DOHH2 (cell line): ENCODE measurements around the gene CALML6.

ENCODE experiments used
- H3F3A ChIP-seq: fragments of 200-600 bp; sonication (generic), shearing (Covaris generic); 2 replicates; pipeline ENCODE4 v1.6.0; 2016; ENCODE audit warnings: antibody characterized with exemption, mild to moderate bottlenecking; ENCODE audit not compliant: control insufficient read depth, insufficient read depth
- H3K27ac ChIP-seq: fragments of 200-600 bp; sonication (generic); 2 replicates; pipeline ENCODE4 v1.5.1; 2014; ENCODE audit warnings: low read depth, mild to moderate bottlenecking, low read length, moderate library complexity
- H3K27me3 ChIP-seq: fragments of 200-600 bp; sonication (generic); 2 replicates; pipeline ENCODE4 v1.6.1; 2014; ENCODE audit warnings: mild to moderate bottlenecking, low read length, mixed read lengths; ENCODE audit not compliant: control insufficient read depth
- H3K36me3 ChIP-seq: fragments of 200-600 bp; sonication (generic); 2 replicates; pipeline ENCODE4 v1.6.1; 2014; ENCODE audit warnings: mild to moderate bottlenecking, low read length, moderate library complexity, mixed read lengths; ENCODE audit not compliant: control insufficient read depth
- H3K4me1 ChIP-seq: fragments of 200-600 bp; sonication (generic); 2 replicates; pipeline ENCODE4 v1.6.1; 2014; ENCODE audit warnings: mild to moderate bottlenecking, low read length, mixed read lengths; ENCODE audit not compliant: control insufficient read depth
- H3K4me2 ChIP-seq: fragments of 200-600 bp; sonication (generic); 2 replicates; pipeline ENCODE4 v1.6.0; 2014; ENCODE audit warnings: mild to moderate bottlenecking, low read length, moderate library complexity
- H3K4me3 ChIP-seq: fragments of 200-600 bp; sonication (generic); 2 replicates; pipeline ENCODE4 v1.5.1; 2014; ENCODE audit warnings: mild to moderate bottlenecking, low read length, mixed read lengths
- H3K79me2 ChIP-seq: fragments of 200-600 bp; sonication (generic); 2 replicates; pipeline ENCODE4 v1.6.1; 2014; ENCODE audit warnings: mild to moderate bottlenecking, low read length, mixed read lengths; ENCODE audit not compliant: control insufficient read depth
- H3K9me2 ChIP-seq: fragments of 200-600 bp; sonication (generic); replicated peaks from 2 replicates; pipeline ENCODE4 v1.6.1; 2014; ENCODE audit warnings: mild to moderate bottlenecking, low read length, mixed read lengths; ENCODE audit not compliant: control insufficient read depth
- H3K9me3 ChIP-seq: fragments of 200-600 bp; sonication (generic); 2 replicates; pipeline ENCODE4 v1.6.1; 2014; ENCODE audit warnings: antibody characterized with exemption, low read length, mixed read lengths; ENCODE audit not compliant: control insufficient read depth, insufficient read depth
- H4K20me1 ChIP-seq: fragments of 200-600 bp; sonication (generic); 2 replicates; pipeline ENCODE4 v1.6.0; 2014; ENCODE audit warnings: low read depth, mild to moderate bottlenecking, antibody characterized with exemption, low read length, moderate library complexity; ENCODE audit not compliant: control insufficient read depth, insufficient read depth
- EZH2phosphoT487 ChIP-seq: fragments of 200-600 bp; sonication (generic); IDR thresholded peaks from 2 replicates; pipeline ENCODE4 v1.6.1; 2017; ENCODE audit warnings: borderline replicate concordance, mild to moderate bottlenecking, antibody characterized with exemption, low read length, moderate library complexity, mixed read lengths
- TF ChIP-seq, protein P1 (sequence below): fragments of 200-600 bp; sonication (generic); IDR thresholded peaks from one replicate; pipeline ENCODE4 v1.5.1; 2014; ENCODE audit warnings: antibody characterized with exemption, mild to moderate bottlenecking, low read depth, low read length; ENCODE audit not compliant: poor library complexity, severe bottlenecking

Gene CALML6

DNA sequence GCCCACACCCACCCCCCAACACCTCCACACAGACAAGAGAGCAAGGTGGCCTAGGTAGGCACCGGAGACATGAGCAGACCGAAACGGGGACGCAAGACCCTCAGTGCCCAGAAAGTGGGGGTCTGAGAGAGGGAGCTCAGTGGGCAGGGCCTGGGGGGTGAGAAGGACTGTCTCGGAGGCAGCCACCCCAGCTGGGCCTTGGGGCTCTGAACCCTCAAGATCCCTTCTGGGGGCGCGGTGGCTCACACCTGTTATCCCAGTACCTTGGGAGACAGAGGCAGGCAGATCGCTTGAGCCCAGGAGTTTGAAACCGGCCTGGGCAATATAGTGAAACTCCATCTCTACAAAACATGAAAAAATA is 15.1 kb upstream of the CALML6 start:
- Histone ChIP-seq H3K27ac (no peak overlapping the region), H3K9me2 (no peaks in the 10 kb centered on the region), H4K20me1 (no peaks in the 10 kb centered on the region), H3K4me1 (peaks cover 46% of the 10 kb centered on the region), H3K4me2 (no peak overlapping the region), H3K9me3 (peaks cover 8% of the 10 kb centered on the region; the same call in 1 of the 2 replicates), H3K79me2 (no peaks in the 10 kb centered on the region), H3K27me3 (no peaks in the 10 kb centered on the region), H3F3A (peaks cover 7% of the 10 kb centered on the region; the same call in 1 of the 2 replicates), H3K4me3 (no peak overlapping the region), H3K36me3 (no peaks in the 10 kb centered on the region)
- TF ChIP-seq EZH2phosphoT487 = no peak
- TF ChIP-seq, protein P1, sequence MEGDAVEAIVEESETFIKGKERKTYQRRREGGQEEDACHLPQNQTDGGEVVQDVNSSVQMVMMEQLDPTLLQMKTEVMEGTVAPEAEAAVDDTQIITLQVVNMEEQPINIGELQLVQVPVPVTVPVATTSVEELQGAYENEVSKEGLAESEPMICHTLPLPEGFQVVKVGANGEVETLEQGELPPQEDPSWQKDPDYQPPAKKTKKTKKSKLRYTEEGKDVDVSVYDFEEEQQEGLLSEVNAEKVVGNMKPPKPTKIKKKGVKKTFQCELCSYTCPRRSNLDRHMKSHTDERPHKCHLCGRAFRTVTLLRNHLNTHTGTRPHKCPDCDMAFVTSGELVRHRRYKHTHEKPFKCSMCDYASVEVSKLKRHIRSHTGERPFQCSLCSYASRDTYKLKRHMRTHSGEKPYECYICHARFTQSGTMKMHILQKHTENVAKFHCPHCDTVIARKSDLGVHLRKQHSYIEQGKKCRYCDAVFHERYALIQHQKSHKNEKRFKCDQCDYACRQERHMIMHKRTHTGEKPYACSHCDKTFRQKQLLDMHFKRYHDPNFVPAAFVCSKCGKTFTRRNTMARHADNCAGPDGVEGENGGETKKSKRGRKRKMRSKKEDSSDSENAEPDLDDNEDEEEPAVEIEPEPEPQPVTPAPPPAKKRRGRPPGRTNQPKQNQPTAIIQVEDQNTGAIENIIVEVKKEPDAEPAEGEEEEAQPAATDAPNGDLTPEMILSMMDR = no peak

DNA sequence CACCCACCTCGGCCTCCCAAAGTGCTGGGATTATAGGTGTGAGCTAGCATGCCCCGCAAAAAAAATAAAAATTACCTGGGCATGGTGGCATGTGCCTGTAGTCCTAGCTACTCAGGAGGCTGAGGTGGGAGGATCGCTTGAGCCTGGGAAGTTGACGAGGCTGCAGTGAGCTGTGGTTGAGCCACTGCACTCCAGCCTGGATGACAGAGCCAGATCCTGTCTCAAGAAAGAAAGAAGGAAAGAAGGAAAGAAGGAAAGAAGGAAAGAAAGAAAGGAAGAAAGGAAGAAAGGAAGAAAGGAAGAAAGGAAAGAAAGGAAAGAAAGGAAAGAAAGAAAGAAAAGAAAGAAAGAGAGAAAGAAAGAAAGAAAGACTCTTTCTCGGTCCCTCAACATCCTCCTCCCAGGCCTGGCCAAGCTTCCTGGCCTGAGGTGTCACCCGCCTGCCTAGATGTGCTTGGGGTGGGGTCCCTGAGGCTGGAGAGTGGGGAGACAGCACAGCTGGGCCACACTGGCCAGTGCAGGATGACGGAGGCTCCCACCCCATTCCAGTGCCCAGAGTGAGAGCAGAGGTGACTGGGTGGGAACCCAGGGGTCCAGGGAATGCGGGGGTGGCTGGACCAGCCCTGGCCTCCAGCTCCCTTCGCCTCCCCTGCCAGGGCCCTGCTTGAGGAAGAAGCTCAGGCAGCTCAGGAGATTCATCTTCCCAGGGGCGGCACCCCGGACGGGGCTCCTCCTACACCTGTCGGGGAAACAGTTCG is 14.0 kb upstream of the CALML6 start:
- H3K4me2 ChIP-seq = 0 out of 2 replicates have a peak overlapping the region, but pooled peaks have one; percentile 21
- H4K20me1 ChIP-seq = no peaks in the 10 kb centered on the region
- H3K79me2 ChIP-seq = no peaks in the 10 kb centered on the region
- no peaks in the 10 kb centered on the region for H3K36me3 ChIP-seq
- H3K9me3 ChIP-seq = peaks cover 8% of the 10 kb centered on the region; the same call in 1 of the 2 replicates
- H3K4me3 ChIP-seq = no peak overlapping the region
- H3K4me1 ChIP-seq = peaks cover 38% of the 10 kb centered on the region
- no peaks in the 10 kb centered on the region for H3K9me2 ChIP-seq
- peaks cover 7% of the 10 kb centered on the region; the same call in 1 of the 2 replicates for H3F3A ChIP-seq
- no peaks in the 10 kb centered on the region for H3K27me3 ChIP-seq
- TF ChIP-seq, protein P1 = no peak
- no peak for TF ChIP-seq EZH2phosphoT487
- H3K27ac ChIP-seq = no peak overlapping the region

DNA sequence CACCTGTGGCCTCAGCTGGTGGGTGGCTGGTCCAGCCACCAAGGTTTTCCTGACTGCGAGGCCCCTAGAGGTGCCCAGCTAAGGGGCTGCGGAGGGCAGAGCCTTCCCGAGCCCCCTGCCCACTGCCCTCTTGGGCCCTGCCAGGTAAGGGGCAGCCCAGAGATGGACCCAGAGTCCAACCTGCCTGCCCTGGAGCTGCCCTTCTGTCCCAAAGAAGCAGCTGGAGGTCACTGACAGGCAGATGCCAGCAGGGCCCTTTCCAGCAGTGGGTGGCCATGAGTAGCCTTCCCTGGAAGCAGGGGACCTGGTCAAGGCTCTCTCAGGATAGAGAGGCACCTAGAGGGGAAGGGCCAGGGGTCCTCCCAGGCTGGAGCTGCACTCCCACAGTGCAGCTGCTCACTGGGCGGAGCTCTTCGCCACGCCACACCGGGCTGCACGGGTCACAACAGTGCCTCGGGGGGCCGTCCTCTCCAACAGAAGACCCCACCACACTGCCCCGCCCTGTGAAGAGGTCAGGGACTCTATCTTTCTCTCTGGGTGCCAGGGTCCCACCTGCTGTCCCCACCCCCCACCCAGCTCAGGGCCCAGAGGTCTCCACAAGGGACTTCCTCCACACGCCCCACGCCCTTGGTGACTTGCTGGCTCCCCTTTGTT is 13.3 kb upstream of the CALML6 start:
- Histone ChIP-seq H3K36me3 (no peaks in the 10 kb centered on the region), H3K4me1 (peaks cover 38% of the 10 kb centered on the region)

More for the DNA sequence above, 13.3 kb upstream of the CALML6 start:
- Histone ChIP-seq H3K27me3 (no peaks in the 10 kb centered on the region), H3K9me3 (peaks cover 8% of the 10 kb centered on the region; the same call in 1 of the 2 replicates), H3K9me2 (no peaks in the 10 kb centered on the region), H3F3A (peaks cover 7% of the 10 kb centered on the region; the same call in 1 of the 2 replicates), H3K4me3 (no peak overlapping the region), H3K4me2 (peak overlapping the region; percentile 21; the same call in 1 of the 2 replicates), H3K27ac (no peak overlapping the region), H3K79me2 (no peaks in the 10 kb centered on the region), H4K20me1 (no peaks in the 10 kb centered on the region)
- TF ChIP-seq, protein P1 = no peak
- TF ChIP-seq EZH2phosphoT487 = no peak
